GM23338 (cell line): Measurements from ENCODE around the gene ADSS1. TPM values are rescaled to one million over a fixed set of nuclear protein-coding genes. Genes with fewer than 3 reads are reported as not detected.

Experiments used
- ATAC-seq: fragments of 200-7000 bp; cut with Tn5 transposase; 3 replicates; pipeline ENCODE4 v1.9.1; 2020
- DNase-seq: peaks from one replicate; pipeline ENCODE4 v3.0.0-alpha.2; 2015; ENCODE audit warnings: low spot score
- H2AFZ ChIP-seq: fragments of 200-600 bp; sonication (generic); 2 replicates; pipeline ENCODE4 v1.8.0; 2016; ENCODE audit warnings: antibody characterized with exemption, mild to moderate bottlenecking, moderate library complexity
- H3F3A ChIP-seq: fragments of 200-600 bp; sonication (generic); replicated peaks from 2 replicates; pipeline ENCODE4 v1.8.0; 2017; ENCODE audit warnings: antibody characterized with exemption, mixed run types, low read depth
- H3K27ac ChIP-seq: fragments of 200-600 bp; sonication (generic); 2 replicates; pipeline ENCODE4 v1.6.1; 2016; ENCODE audit warnings: low read depth
- H3K27me3 ChIP-seq: fragments of 200-600 bp; sonication (generic); 2 replicates; pipeline ENCODE4 v1.8.0; 2016; ENCODE audit warnings: mild to moderate bottlenecking, mixed run types, moderate library complexity; ENCODE audit not compliant: insufficient read depth
- H3K36me3 ChIP-seq: fragments of 200-600 bp; sonication (generic); 2 replicates; pipeline ENCODE4 v1.8.0; 2016; ENCODE audit warnings: mild to moderate bottlenecking; ENCODE audit not compliant: insufficient read depth
- H3K4me1 ChIP-seq: fragments of 200-600 bp; sonication (generic); 2 replicates; pipeline ENCODE4 v1.8.0; 2016; ENCODE audit warnings: mild to moderate bottlenecking, moderate library complexity; ENCODE audit not compliant: insufficient read depth
- H3K4me2 ChIP-seq: fragments of 200-600 bp; sonication (generic); 2 replicates; pipeline ENCODE4 v1.7.1; 2017; ENCODE audit warnings: mixed run types
- H3K4me3 ChIP-seq: fragments of 200-600 bp; sonication (generic); 2 replicates; pipeline ENCODE4 v1.6.1; 2016; ENCODE audit warnings: mixed run types
- H3K79me2 ChIP-seq: fragments of 200-600 bp; sonication (generic); replicated peaks from 2 replicates; pipeline ENCODE4 v1.8.0; 2017; ENCODE audit warnings: mild to moderate bottlenecking; ENCODE audit not compliant: insufficient read depth
- H3K9me2 ChIP-seq: fragments of 200-600 bp; sonication (generic); 2 replicates; pipeline ENCODE4 v1.8.0; 2017; ENCODE audit not compliant: insufficient read depth
- H4K20me1 ChIP-seq: fragments of 200-600 bp; sonication (generic); replicated peaks from 2 replicates; pipeline ENCODE4 v1.8.0; 2017; ENCODE audit warnings: mild to moderate bottlenecking; ENCODE audit not compliant: insufficient read depth
- H3K27ac Mint-ChIP-seq: 2 replicates; pipeline ENCODE4 v1.8.0; 2020; ENCODE audit warnings: inconsistent platforms, mild to moderate bottlenecking, moderate library complexity, mixed read lengths
- H3K27me3 Mint-ChIP-seq: 3 replicates; pipeline ENCODE4 v1.8.0; 2022; ENCODE audit warnings: low read depth, mild to moderate bottlenecking, moderate library complexity, mixed read lengths, inconsistent platforms; ENCODE audit not compliant: insufficient read depth, poor library complexity
- H3K36me3 Mint-ChIP-seq: 3 replicates; pipeline ENCODE4 v1.8.0; 2021; ENCODE audit warnings: low read depth, mild to moderate bottlenecking, inconsistent platforms, moderate library complexity, mixed read lengths
- H3K4me1 Mint-ChIP-seq: 3 replicates; pipeline ENCODE4 v1.8.0; 2020; ENCODE audit warnings: mild to moderate bottlenecking, inconsistent platforms, mixed read lengths
- H3K4me3 Mint-ChIP-seq: 3 replicates; pipeline ENCODE4 v1.8.0; 2021; ENCODE audit warnings: moderate library complexity, mild to moderate bottlenecking, inconsistent platforms, mixed read lengths
- H3K9me3 Mint-ChIP-seq: 3 replicates; pipeline ENCODE4 v1.8.0; 2020; ENCODE audit warnings: moderate library complexity, mild to moderate bottlenecking, inconsistent platforms, mixed read lengths
- CREB1 ChIP-seq: fragments of 250-450 bp; sonication (Bioruptor Pico); IDR thresholded peaks from 2 replicates; pipeline ENCODE4 v1.5.0; 2020; ENCODE audit warnings: low read depth, mild to moderate bottlenecking, moderate library complexity
- EZH2 ChIP-seq: fragments of 200-600 bp; sonication (generic); IDR thresholded peaks from one replicate; pipeline ENCODE4 v1.8.0; 2017; ENCODE audit warnings: antibody characterized with exemption, mild to moderate bottlenecking, low read depth; ENCODE audit not compliant: unreplicated experiment
- EZH2phosphoT487 ChIP-seq: fragments of 200-600 bp; sonication (generic); IDR thresholded peaks from one replicate; pipeline ENCODE4 v1.8.1; 2018; ENCODE audit warnings: antibody characterized with exemption; ENCODE audit not compliant: unreplicated experiment
- NANOG ChIP-seq: IDR thresholded peaks from 2 replicates; pipeline ENCODE4 v1.6.1; 2016; ENCODE audit warnings: antibody characterized with exemption, borderline replicate concordance
- POLR2AphosphoS5 ChIP-seq: IDR thresholded peaks from 2 replicates; pipeline ENCODE4 v1.6.1; 2016; ENCODE audit warnings: antibody characterized with exemption, low read depth
- STAT1 ChIP-seq: IDR thresholded peaks from one replicate; pipeline ENCODE4 v1.6.1; 2016; ENCODE audit warnings: antibody characterized with exemption; ENCODE audit not compliant: unreplicated experiment
- ZNF114 ChIP-seq: fragments of 250-450 bp; sonication (Bioruptor Pico); IDR thresholded peaks from 2 replicates; pipeline ENCODE4 v1.5.0; 2020; ENCODE audit warnings: mild to moderate bottlenecking, moderate library complexity
- ZNF331 ChIP-seq: fragments of 250-450 bp; sonication (Bioruptor Pico); IDR thresholded peaks from 2 replicates; pipeline ENCODE4 v1.5.0; 2020; ENCODE audit warnings: low read depth, mild to moderate bottlenecking, moderate library complexity
- polyA plus RNA-seq: library from polyadenylated mRNA; unstranded; fragments of >200 nt; fragmentation: Nextera tagmentation; extraction: Ambion mirVana; gene quantifications from 2 replicates; pipeline ENCODE4 v1.2.1, GENCODE V29; 2016
- total RNA-seq: library from RNA; depleted of rRNA; stranded (reverse); fragments of >200 nt; shearing (Covaris generic); gene quantifications from 2 replicates; pipeline ENCODE4 v1.2.3, GENCODE V29; 2014
- TF ChIP-seq, protein P1 (sequence below): IDR thresholded peaks from one replicate; pipeline ENCODE4 v1.6.1; 2018; ENCODE audit warnings: antibody characterized with exemption; ENCODE audit not compliant: unreplicated experiment
- TF ChIP-seq, protein P2 (sequence below), 2 experiments: fragments of 200-600 bp in 1 of 2; sonication (generic) in 1 of 2; conservative IDR thresholded peaks; 2 replicates each; pipeline versions ENCODE4 v1.5.1 to v1.6.1; 2016 to 2017; ENCODE audit warnings: antibody characterized with exemption in 2 of 2, low read depth in 2 of 2, mild to moderate bottlenecking in 2 of 2, moderate library complexity in 1 of 2
- TF ChIP-seq, protein P3 (sequence below): IDR thresholded peaks from 2 replicates; pipeline ENCODE4 v1.6.1; 2016; ENCODE audit warnings: antibody characterized with exemption

Gene ADSS1
- total and polyA plus RNA-seq, 2 experiments from 2014 or later, result 9.5 to 11.6 TPM

DNA sequence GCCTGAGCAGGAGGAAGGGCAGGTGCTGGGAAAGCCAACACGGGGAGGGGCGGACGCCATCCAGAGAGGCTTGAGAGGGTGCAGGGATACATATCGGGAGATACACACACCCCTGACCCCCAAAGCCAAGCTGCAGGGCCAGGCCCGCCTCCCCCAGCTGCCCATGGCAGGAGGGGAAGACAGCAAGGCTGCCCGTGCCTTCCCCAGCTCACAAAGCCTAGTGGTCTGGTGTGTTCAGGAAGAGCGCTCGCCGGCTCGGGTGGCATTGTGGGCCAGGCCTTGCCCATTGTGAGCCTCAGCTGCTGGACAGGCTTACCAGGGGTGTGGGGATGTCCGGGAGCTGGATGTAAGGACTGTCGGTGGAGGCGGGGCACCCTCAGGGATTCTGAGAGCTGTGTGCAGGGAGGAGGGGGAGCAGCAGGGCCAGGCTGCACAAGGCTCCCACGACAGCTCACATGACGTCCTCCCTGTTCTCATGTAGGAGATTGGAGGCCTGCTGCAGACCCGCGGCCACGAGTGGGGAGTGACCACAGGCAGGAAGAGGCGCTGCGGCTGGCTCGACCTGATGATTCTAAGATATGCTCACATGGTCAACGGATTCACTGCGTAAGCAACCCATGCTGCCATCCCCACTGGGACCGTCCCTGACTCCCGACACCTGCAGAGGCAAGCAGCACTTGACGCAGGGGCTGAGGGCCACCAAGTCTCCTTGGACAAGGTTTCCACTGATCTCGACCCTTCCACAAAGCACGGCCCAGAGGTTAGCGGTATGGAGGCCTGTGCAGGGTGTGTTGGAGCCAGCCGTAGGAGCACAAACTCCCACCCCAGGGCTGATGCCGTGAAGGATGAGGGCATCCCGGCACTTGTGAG is 18.8 kb downstream of the ADSS1 start (continued):
- TF ChIP-seq, protein P1, sequence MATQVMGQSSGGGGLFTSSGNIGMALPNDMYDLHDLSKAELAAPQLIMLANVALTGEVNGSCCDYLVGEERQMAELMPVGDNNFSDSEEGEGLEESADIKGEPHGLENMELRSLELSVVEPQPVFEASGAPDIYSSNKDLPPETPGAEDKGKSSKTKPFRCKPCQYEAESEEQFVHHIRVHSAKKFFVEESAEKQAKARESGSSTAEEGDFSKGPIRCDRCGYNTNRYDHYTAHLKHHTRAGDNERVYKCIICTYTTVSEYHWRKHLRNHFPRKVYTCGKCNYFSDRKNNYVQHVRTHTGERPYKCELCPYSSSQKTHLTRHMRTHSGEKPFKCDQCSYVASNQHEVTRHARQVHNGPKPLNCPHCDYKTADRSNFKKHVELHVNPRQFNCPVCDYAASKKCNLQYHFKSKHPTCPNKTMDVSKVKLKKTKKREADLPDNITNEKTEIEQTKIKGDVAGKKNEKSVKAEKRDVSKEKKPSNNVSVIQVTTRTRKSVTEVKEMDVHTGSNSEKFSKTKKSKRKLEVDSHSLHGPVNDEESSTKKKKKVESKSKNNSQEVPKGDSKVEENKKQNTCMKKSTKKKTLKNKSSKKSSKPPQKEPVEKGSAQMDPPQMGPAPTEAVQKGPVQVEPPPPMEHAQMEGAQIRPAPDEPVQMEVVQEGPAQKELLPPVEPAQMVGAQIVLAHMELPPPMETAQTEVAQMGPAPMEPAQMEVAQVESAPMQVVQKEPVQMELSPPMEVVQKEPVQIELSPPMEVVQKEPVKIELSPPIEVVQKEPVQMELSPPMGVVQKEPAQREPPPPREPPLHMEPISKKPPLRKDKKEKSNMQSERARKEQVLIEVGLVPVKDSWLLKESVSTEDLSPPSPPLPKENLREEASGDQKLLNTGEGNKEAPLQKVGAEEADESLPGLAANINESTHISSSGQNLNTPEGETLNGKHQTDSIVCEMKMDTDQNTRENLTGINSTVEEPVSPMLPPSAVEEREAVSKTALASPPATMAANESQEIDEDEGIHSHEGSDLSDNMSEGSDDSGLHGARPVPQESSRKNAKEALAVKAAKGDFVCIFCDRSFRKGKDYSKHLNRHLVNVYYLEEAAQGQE, result no peak
- TF ChIP-seq EZH2phosphoT487 (no peak), ZNF114 (no peak)
- TF ChIP-seq, protein P2, sequence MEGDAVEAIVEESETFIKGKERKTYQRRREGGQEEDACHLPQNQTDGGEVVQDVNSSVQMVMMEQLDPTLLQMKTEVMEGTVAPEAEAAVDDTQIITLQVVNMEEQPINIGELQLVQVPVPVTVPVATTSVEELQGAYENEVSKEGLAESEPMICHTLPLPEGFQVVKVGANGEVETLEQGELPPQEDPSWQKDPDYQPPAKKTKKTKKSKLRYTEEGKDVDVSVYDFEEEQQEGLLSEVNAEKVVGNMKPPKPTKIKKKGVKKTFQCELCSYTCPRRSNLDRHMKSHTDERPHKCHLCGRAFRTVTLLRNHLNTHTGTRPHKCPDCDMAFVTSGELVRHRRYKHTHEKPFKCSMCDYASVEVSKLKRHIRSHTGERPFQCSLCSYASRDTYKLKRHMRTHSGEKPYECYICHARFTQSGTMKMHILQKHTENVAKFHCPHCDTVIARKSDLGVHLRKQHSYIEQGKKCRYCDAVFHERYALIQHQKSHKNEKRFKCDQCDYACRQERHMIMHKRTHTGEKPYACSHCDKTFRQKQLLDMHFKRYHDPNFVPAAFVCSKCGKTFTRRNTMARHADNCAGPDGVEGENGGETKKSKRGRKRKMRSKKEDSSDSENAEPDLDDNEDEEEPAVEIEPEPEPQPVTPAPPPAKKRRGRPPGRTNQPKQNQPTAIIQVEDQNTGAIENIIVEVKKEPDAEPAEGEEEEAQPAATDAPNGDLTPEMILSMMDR (conservative IDR thresholded peaks at IDR 0.05; ENCODE audit: low read depth in 2 of 2), result no peak
- TF ChIP-seq, protein P3, sequence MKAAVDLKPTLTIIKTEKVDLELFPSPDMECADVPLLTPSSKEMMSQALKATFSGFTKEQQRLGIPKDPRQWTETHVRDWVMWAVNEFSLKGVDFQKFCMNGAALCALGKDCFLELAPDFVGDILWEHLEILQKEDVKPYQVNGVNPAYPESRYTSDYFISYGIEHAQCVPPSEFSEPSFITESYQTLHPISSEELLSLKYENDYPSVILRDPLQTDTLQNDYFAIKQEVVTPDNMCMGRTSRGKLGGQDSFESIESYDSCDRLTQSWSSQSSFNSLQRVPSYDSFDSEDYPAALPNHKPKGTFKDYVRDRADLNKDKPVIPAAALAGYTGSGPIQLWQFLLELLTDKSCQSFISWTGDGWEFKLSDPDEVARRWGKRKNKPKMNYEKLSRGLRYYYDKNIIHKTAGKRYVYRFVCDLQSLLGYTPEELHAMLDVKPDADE, result no peak

DNA sequence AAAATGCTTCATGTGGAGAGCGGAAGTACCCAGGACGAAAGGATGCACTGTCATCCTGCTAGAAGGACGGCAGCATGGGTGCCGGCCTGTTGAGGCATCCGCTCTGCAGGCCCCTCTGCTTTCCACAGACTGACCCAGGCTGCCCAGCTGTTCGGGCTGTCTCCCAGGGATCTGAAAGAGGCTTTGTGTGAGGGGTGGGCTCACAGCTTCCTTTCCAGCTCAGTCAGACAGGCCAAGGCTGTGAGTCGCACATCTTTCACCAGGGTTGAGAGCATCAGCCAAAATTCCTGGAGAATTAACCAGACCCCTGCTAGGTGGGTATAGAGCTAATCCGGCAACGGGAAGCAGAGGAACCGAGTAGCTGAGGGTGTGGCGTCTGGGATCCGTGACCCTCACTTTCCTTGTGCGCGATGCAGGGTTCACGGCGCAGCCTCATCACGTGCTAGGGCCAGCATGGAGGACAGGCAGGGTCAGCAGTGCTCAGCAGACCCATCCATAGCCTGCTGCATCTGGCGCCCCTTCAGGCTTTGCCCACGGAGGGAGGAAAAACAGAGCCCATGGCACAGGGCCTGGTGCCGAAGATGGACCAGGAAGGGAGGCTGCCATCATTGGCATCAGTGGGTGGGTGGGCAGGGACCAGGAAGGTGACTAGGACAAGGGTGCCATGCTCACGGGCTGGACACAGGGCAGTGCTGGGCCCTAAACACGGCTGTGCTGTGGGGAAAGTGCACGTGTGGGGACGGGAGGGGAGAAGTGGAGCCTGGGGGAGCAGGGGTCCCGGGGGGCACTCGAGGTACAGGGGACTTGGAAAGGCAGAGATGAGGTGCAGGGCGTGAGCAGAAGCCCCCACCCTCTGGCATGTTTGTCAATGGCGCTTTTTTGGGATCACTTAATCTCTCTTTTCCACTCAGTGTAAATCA is 19.7 kb downstream of the ADSS1 start:
- Histone ChIP-seq H3F3A (no peaks in the 10 kb centered on the region), H3K79me2 (no peaks in the 10 kb centered on the region), H3K27ac (no peak overlapping the region), H3K27me3 (no peaks in the 10 kb centered on the region), H3K9me2 (no peaks in the 10 kb centered on the region), H3K4me2 (no peak overlapping the region), H2AFZ (no peak overlapping the region), H3K4me1 (no peaks in the 10 kb centered on the region), H3K4me3 (no peak overlapping the region), H4K20me1 (no peaks in the 10 kb centered on the region), H3K36me3 (no peaks in the 10 kb centered on the region)
- no peaks in the 10 kb centered on the region for H3K4me1 Mint-ChIP-seq
- H3K27ac Mint-ChIP-seq, result no peak overlapping the region
- no peaks in the 10 kb centered on the region for H3K9me3 Mint-ChIP-seq
- DNase-seq (no peak), ATAC-seq (no peak)
- 0 out of 3 replicates have a peak, but pooled peaks cover 3% of the 10 kb centered on the region for H3K36me3 Mint-ChIP-seq
- TF ChIP-seq EZH2, result no peak
- TF ChIP-seq ZNF331 (CRISPR knock-in tag), result no peak
- no peak for TF ChIP-seq STAT1
- TF ChIP-seq EZH2phosphoT487, result no peak
- TF ChIP-seq, protein P2 (conservative IDR thresholded peaks at IDR 0.05; ENCODE audit: low read depth in 2 of 2), result no peak
- TF ChIP-seq, protein P1, result no peak
- TF ChIP-seq NANOG, result no peak
- no peak for TF ChIP-seq POLR2AphosphoS5
- no peak for TF ChIP-seq ZNF114
- TF ChIP-seq CREB1 (CRISPR knock-in tag), result no peak
- H3K27me3 Mint-ChIP-seq, result peaks cover 16% of the 10 kb centered on the region
- no peak overlapping the region for H3K4me3 Mint-ChIP-seq
